C4-2B (cell line): Measurements from ENCODE around the gene CRADD.
"Not testable (repeated sequence)": the region's sequence is repeated elsewhere in the genome, so short reads cannot be mapped to it uniquely, and the experiment has no call there.

Experiments used
- H3K27ac ChIP-seq: fragments of 450-650 bp; 2 replicates; pipeline ENCODE4 v1.5.1; 2017
- ZFX ChIP-seq: fragments of 450-650 bp; IDR thresholded peaks from 2 replicates; pipeline ENCODE4 v1.6.1; 2017
- TF ChIP-seq, protein P1 (sequence below): fragments of 450-650 bp; conservative IDR thresholded peaks from 2 replicates; pipeline ENCODE4 v1.5.1; 2017; ENCODE audit warnings: mild to moderate bottlenecking

CRADD gene

DNA sequence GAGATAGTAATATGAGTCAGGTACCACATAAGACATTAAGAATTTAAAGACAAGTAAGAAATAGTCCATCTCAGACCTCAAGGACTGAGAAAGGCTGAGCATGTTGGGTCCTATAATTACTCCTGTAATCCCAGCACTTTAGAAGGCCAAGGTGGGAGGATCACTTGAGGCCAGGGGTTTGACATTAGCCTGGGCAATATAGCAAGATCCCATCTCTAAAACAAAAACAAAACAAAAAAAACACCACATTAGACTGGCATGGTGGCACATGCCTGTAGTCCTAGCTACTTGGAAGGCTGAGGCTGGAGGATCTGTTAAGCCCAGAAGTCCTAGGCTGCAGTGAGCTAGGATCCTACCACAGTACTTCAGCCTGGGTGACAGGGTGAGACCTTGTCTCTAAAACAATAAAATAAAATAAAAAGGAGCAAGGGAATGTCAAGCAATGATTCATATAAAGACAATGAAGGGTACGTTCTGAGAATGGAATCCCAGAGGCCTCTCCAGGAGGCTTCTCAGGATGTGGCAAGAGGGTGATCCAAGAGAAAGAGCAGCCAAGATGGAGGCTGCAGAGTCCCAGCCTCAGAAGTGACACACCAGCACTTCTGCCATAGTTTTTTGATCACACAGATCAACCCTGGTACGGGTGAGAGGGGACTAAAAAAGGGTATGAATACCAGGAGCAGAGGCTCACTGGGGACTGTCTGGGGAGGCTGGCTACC, 206.4 kb downstream of the CRADD start:
- H3K27ac ChIP-seq = no peak overlapping the region
- TF ChIP-seq, protein P1, sequence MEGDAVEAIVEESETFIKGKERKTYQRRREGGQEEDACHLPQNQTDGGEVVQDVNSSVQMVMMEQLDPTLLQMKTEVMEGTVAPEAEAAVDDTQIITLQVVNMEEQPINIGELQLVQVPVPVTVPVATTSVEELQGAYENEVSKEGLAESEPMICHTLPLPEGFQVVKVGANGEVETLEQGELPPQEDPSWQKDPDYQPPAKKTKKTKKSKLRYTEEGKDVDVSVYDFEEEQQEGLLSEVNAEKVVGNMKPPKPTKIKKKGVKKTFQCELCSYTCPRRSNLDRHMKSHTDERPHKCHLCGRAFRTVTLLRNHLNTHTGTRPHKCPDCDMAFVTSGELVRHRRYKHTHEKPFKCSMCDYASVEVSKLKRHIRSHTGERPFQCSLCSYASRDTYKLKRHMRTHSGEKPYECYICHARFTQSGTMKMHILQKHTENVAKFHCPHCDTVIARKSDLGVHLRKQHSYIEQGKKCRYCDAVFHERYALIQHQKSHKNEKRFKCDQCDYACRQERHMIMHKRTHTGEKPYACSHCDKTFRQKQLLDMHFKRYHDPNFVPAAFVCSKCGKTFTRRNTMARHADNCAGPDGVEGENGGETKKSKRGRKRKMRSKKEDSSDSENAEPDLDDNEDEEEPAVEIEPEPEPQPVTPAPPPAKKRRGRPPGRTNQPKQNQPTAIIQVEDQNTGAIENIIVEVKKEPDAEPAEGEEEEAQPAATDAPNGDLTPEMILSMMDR = no peak
- TF ChIP-seq ZFX = no peak

DNA sequence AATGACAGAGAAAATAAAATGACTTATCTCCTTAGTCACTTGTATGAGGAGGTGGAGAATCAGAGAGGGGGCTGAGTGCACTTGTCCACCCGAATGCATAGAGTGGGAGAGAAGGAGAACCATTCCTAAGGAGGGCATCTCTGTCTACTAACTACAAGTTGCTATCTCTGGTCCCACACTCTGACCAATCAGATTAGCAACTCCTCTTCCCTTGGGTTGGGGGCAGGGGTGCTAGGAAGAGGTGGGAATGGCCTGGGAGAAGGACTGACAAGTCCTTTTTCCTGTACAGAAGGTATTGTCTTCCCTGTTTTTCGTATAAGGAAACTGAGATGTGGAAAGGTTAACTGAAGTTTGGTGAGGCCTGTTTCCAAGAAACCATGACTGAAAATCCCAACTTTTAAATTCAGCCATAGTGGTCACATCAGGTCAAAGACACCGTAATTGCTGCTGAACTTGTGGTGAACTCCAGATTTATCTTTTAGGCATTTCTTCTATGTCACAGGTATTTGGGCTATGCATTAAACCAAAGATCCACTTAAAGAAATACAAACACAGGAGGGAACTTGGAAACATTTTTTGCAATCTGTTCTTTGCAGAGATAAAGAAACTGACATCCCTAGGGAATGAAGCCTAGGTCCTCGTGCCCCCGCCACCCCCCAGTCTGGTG, 207.8 kb downstream of the CRADD start:
- no peak overlapping the region for H3K27ac ChIP-seq

DNA sequence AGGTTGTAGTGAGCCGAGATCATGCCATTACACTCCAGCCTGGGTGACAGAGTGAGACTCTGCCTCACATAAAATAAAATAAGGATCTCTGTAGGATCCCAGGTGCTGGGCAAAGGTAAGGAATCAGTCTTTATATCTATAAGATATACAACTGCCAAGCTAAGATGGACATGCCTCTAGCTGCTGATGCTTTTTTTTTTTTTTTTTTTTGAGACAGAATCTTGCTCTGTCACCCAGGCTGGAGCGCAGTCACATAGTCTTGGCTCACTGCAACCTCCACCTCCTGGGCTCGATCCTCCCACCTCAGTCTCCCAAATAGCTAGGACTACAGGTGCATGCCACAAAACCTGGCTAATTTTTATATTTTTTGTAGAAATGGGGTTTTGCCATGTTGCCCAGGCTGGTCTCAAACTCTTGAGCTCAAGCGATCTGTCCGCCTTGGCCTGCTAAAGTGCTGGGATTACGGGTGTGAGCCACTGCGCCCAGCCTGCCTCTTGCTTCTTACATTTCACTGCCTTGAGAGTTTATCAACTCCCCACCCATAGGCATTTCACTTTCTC, 208.9 kb downstream of the CRADD start:
- H3K27ac ChIP-seq = not testable (repeated sequence)

More for the DNA sequence above, 207.8 kb downstream of the CRADD start:
- TF ChIP-seq ZFX = no peak
- TF ChIP-seq, protein P1 = no peak

GRCh38 chr12:93886533-93887511, 209.6 kb downstream of the CRADD start:
- H3K27ac ChIP-seq = no peak overlapping the region
- TF ChIP-seq ZFX = no peak
- TF ChIP-seq, protein P1 = no peak

- TF ChIP-seq, protein P1 = no peak
- TF ChIP-seq ZFX = no peak
- no peak overlapping the region for H3K27ac ChIP-seq
Observed at GRCh38 chr12:93888964-93889363, 211.8 kb downstream of the CRADD start.

GRCh38 chr12:93889516-93890212, 212.5 kb downstream of the CRADD start:
- H3K27ac ChIP-seq = no peak overlapping the region
- TF ChIP-seq ZFX = no peak
- TF ChIP-seq, protein P1 = no peak
